ENCODE data around the gene WFDC1.

The WFDC1 gene

GRCh38 chr16:84294531-84295142, at the start of gene WFDC1:
TSS of gene WFDC1 (plus strand) at chr16:84294878. CDS start at chr16:84294972, 94 bp downstream.
- Histone ChIP-seq H3K27me3 (replicated peaks) (peaks cover 32% of the 10 kb centered on the region), H3K27ac (no peak within 1 kb of the TSS), H3K36me3 (replicated peaks) (no peaks in the 10 kb centered on the region), H3K4me3 (ENCODE audit: low read depth, low read length) (no peak within 1 kb of the TSS)
- DNase-seq: no peak
- in situ Hi-C loops (cut with HindIII; ENCODE audit: low pct_ligation_motif_present, low sequenced_read_pairs): no loop called here
- TF ChIP-seq CTCF (IDR thresholded peaks at IDR 0.05; ENCODE audit: low read depth, low read length, missing control alignments): no peak

DNA sequence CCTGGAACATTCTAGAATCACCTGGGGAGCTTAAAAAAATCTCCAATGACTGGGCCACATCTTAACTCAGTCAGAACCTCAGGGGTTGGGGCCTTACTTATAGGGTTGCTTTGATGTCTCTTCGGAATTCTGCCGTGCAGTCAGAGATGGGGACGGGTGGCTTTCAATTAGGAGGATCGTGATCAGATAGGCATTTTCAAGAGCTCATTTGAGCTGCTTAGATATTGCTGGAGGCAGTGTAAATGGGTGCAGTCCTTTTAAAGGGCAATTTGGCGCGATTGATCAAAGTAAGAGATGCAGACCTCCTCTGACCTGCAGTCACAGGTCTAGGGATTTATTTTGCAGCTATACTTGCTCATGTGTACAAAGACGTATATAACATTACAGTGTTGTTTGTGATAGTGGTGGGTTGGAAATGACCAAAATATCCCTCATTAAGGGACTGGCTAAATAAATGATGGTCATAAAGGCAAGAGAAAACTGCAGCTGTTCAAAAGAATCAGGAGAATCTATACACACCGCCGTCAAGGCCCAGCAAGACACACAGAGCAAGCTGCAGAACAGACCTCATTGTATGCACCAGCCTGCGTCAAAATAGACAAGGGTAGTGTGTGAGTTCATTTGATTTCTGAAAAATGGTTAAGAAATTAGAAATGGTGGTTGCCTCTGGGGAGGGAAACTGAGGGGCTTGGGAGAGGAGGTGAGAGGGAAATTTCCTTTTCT, 48.6 kb upstream of the WFDC1 start:
- no peak overlapping the region for H3K4me3 ChIP-seq (ENCODE audit: low read depth, low read length)
- H3K27ac ChIP-seq: no peak overlapping the region
- in situ Hi-C loops (cut with HindIII; ENCODE audit: low pct_ligation_motif_present, low sequenced_read_pairs): no loop called here
- no peak for DNase-seq
- peaks cover 2% of the 10 kb centered on the region for H3K27me3 ChIP-seq (replicated peaks)
- no peak for TF ChIP-seq CTCF (IDR thresholded peaks at IDR 0.05; ENCODE audit: low read depth, low read length, missing control alignments)
- no peaks in the 10 kb centered on the region for H3K36me3 ChIP-seq (replicated peaks)

- H3K27me3 ChIP-seq (replicated peaks): peaks cover 2% of the 10 kb centered on the region
- no peak overlapping the region for H3K4me3 ChIP-seq (ENCODE audit: low read depth, low read length)
- DNase-seq: no peak
- no peak overlapping the region for H3K27ac ChIP-seq
- no peaks in the 10 kb centered on the region for H3K36me3 ChIP-seq (replicated peaks)
- TF ChIP-seq CTCF (IDR thresholded peaks at IDR 0.05; ENCODE audit: low read depth, low read length, missing control alignments): no peak
- in situ Hi-C loops (cut with HindIII; ENCODE audit: low pct_ligation_motif_present, low sequenced_read_pairs): no loop called here
These were observed 48.0 kb upstream of the WFDC1 start for GRCh38 chr16:84246679-84247077.

- no peak for DNase-seq
- no peak for TF ChIP-seq CTCF (IDR thresholded peaks at IDR 0.05; ENCODE audit: low read depth, low read length, missing control alignments)
- Histone ChIP-seq H3K4me3 (ENCODE audit: low read depth, low read length) (no peak overlapping the region), H3K27ac (no peak overlapping the region), H3K36me3 (replicated peaks) (no peaks in the 10 kb centered on the region), H3K27me3 (replicated peaks) (peaks cover 2% of the 10 kb centered on the region)
- in situ Hi-C loops (cut with HindIII; ENCODE audit: low pct_ligation_motif_present, low sequenced_read_pairs): no loop called here
These were observed 47.3 kb upstream of the WFDC1 start for GRCh38 chr16:84247331-84247730.

DNA sequence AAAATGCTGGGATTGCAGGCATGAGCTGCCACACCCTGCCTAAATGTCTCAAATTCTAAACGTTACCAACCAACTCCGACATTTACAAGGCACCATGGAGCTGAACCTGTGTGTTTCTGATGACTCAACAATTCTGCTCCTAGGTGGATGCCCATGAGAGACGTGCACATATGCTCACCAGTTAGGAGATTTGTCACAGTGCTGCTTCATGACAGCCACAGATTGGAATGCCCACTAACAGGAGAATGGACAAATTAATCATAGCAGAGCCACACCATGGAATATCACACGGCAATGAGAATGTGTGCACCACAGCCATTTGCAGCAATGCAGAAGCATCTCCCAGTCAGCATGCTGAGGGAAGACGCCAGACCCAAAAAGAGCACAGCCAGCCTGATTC, 46.8 kb upstream of the WFDC1 start:
- in situ Hi-C loops (cut with HindIII; ENCODE audit: low pct_ligation_motif_present, low sequenced_read_pairs): no loop called here
- peaks cover 2% of the 10 kb centered on the region for H3K27me3 ChIP-seq (replicated peaks)
- H3K36me3 ChIP-seq (replicated peaks): no peaks in the 10 kb centered on the region
- TF ChIP-seq CTCF (IDR thresholded peaks at IDR 0.05; ENCODE audit: low read depth, low read length, missing control alignments): no peak
- H3K4me3 ChIP-seq (ENCODE audit: low read depth, low read length): no peak overlapping the region
- H3K27ac ChIP-seq: no peak overlapping the region
- no peak for DNase-seq

All from brain microvascular endothelial cell (primary cell).